Vagina (tissue), 2 donors: ENCODE data around the gene DSTYK.

ENCODE experiments used
- POLR2A ChIP-seq, 2 donors: fragments of 450-650 bp; IDR thresholded peaks; one replicate each; pipeline ENCODE4 v1.6.1; 2017; ENCODE audit warnings: antibody characterized with exemption in 2 of 2, mild to moderate bottlenecking in 2 of 2, moderate library complexity in 2 of 2
- TF ChIP-seq, protein P1 (sequence below), 3 experiments: fragments of 450-650 bp in 2 of 3; fragments of 200-600 bp in 1 of 3; sonication (generic) in 1 of 3; IDR thresholded peaks; one replicate each; pipeline ENCODE4 v1.5.1; 2017 to 2019; ENCODE audit warnings: antibody characterized with exemption in 3 of 3, mild to moderate bottlenecking in 2 of 3, moderate library complexity in 2 of 3

DNA sequence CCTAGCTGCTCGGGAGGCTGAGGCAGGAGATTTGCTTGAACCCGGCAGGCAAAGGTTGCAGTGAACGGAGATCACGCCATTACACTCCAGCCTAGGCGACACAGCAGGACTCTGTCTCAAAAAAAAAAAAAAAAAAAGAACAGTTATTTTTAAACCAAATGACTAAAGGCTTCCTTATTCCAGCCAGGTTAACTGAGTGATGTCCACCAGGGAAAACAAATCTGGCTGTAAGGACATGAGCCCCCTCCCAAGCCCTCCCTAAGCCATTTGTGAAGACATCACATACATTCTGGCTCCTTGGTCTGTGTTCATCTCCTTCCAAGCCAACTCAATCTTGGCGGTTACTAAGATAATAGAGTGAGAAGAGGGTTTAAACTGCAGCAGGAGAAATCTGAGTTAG is 24.4 kb upstream of the DSTYK start:
- TF ChIP-seq, protein P1, sequence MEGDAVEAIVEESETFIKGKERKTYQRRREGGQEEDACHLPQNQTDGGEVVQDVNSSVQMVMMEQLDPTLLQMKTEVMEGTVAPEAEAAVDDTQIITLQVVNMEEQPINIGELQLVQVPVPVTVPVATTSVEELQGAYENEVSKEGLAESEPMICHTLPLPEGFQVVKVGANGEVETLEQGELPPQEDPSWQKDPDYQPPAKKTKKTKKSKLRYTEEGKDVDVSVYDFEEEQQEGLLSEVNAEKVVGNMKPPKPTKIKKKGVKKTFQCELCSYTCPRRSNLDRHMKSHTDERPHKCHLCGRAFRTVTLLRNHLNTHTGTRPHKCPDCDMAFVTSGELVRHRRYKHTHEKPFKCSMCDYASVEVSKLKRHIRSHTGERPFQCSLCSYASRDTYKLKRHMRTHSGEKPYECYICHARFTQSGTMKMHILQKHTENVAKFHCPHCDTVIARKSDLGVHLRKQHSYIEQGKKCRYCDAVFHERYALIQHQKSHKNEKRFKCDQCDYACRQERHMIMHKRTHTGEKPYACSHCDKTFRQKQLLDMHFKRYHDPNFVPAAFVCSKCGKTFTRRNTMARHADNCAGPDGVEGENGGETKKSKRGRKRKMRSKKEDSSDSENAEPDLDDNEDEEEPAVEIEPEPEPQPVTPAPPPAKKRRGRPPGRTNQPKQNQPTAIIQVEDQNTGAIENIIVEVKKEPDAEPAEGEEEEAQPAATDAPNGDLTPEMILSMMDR (IDR thresholded peaks at IDR 0.05) = no peak
- TF ChIP-seq POLR2A (IDR thresholded peaks at IDR 0.05) = no peak
